IPS-18a (cell line): ENCODE measurements around the gene HBM.
"Not testable (repeated sequence)": the region's sequence is repeated elsewhere in the genome, so short reads cannot be mapped to it uniquely, and the experiment has no call there.

Source experiments
- H3K27ac ChIP-seq: one replicate; pipeline ENCODE4 v1.5.1; 2013; ENCODE audit warnings: low read length
- H3K27me3 ChIP-seq: one replicate; pipeline ENCODE4 v1.6.1; 2013; ENCODE audit warnings: mild to moderate bottlenecking, low read length; ENCODE audit not compliant: control insufficient read depth, insufficient read depth
- H3K36me3 ChIP-seq: one replicate; pipeline ENCODE4 v1.6.1; 2013; ENCODE audit warnings: low read depth, low read length; ENCODE audit not compliant: control insufficient read depth
- H3K4me1 ChIP-seq: one replicate; pipeline ENCODE4 v1.6.1; 2013; ENCODE audit warnings: low read depth, low read length; ENCODE audit not compliant: control insufficient read depth
- H3K4me3 ChIP-seq: one replicate; pipeline ENCODE4 v1.5.1; 2013; ENCODE audit warnings: low read length
- H3K9ac ChIP-seq: one replicate; pipeline ENCODE4 v1.6.1; 2013; ENCODE audit warnings: mild to moderate bottlenecking, low read length, moderate library complexity
- H3K9me3 ChIP-seq: one replicate; pipeline ENCODE4 v1.6.1; 2013; ENCODE audit warnings: low read depth, low read length; ENCODE audit not compliant: control insufficient read depth

Gene HBM

DNA sequence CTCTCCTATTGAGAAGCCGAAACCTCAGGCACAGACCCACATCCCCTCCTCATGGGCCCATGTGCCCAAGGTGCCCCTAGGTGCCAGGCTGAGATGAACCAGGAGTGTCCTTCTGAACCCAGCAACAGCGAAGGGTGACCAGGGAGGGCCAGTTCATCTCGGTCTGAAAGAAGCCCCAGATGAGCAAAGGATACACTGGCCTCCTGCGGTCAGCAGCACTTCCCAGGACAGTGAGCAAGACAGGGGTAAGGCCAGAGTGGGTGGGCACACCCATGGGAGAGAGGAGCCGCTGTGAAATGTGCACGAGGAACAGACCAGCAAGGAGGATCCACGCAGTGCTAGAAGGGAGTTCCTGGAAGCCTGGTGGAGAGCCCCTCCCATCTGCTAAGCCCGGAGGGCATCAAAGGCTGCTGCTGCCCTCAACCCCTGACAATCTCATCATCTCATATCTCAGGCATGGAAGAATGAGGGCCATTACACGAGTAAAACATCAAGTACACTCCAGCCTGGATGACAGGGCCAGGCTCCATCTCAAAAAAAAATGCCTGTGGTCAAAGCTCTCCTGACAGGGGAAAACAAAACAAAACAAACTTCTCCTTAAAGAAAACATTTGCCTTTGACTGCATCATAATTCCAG lies 16.6 kb upstream of the HBM start:
- Histone ChIP-seq H3K36me3 (no peaks in the 10 kb centered on the region), H3K27ac (no peak overlapping the region), H3K4me1 (no peaks in the 10 kb centered on the region), H3K27me3 (peaks cover 29% of the 10 kb centered on the region), H3K9me3 (no peaks in the 10 kb centered on the region), H3K9ac (no peak overlapping the region), H3K4me3 (no peak overlapping the region)

GRCh38 chr16:152141-153128 lies 13.3 kb upstream of the HBM start, which contains the start of gene HBZ:
HBZ (plus strand) TSS chr16:152644; CDS start chr16:152910, 266 bp downstream.
- Histone ChIP-seq H3K4me3 (no peak within 1 kb of the TSS), H3K27me3 (peaks cover 57% of the 10 kb centered on the region), H3K4me1 (peaks cover 3% of the 10 kb centered on the region), H3K36me3 (no peaks in the 10 kb centered on the region), H3K9me3 (no peaks in the 10 kb centered on the region), H3K27ac (no peak within 1 kb of the TSS), H3K9ac (no peak within 1 kb of the TSS)

DNA sequence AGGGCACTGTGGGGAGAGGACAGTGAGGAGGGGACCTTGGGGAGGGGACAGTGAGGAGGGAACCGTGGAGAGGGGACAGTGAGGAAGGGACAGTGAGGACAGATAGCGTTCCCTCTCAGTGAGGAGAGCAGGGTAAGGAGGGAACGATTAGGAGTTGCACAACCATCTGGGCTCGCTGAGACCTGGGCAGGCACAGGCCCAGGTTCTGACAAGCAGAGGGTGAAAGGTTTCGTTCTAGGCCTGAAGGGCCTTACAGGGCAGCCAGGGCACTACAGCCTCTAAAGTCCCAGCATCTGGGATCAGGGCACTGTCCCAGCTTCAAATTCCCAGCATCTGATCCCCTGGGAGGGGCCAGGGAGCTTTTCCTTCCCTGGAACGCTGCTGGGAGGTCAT lies 12.7 kb upstream of the HBM start:
- not testable (repeated sequence) for H3K9me3 ChIP-seq, H3K4me1 ChIP-seq, H3K27ac ChIP-seq, H3K4me3 ChIP-seq, H3K9ac ChIP-seq, H3K36me3 ChIP-seq
- peaks cover 64% of the 10 kb centered on the region for H3K27me3 ChIP-seq

- peaks cover 68% of the 10 kb centered on the region for H3K27me3 ChIP-seq
- H3K9ac ChIP-seq, H3K4me3 ChIP-seq: not testable (repeated sequence)
These were observed 12.1 kb upstream of the HBM start for GRCh38 chr16:153550-154216.

GRCh38 chr16:154217-155030 lies 11.4 kb upstream of the HBM start:
- H3K4me1 ChIP-seq = peaks cover 3% of the 10 kb centered on the region
- H3K36me3 ChIP-seq = no peaks in the 10 kb centered on the region
- no peaks in the 10 kb centered on the region for H3K9me3 ChIP-seq
- peak overlapping the region; percentile 61 for H3K4me3 ChIP-seq
- H3K27ac ChIP-seq = no peak overlapping the region
- peaks cover 68% of the 10 kb centered on the region for H3K27me3 ChIP-seq
- no peak overlapping the region for H3K9ac ChIP-seq

More at GRCh38 chr16:153550-154216, 12.1 kb upstream of the HBM start:
- H3K4me1 ChIP-seq, H3K27ac ChIP-seq, H3K9me3 ChIP-seq, H3K36me3 ChIP-seq: not testable (repeated sequence)

DNA sequence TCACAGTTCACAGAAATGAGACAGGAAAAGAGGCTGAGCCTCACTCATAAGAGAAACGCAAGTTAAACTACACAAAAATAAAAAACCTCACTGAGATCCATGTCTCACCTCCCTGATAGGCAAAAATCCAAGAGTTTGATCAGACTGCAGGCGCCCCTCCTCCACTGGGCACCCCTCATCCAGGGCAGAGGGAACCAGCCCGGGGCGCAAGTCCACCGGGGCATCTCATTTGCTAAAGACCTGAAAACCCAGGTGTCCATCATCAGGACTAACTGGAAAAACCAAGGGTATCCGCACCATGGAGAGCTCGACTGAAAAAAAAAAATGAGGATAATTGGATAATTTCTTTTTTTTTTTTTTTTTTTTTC lies 10.8 kb upstream of the HBM start:
- H3K4me1 ChIP-seq = peaks cover 3% of the 10 kb centered on the region
- no peaks in the 10 kb centered on the region for H3K9me3 ChIP-seq
- H3K4me3 ChIP-seq = peak overlapping the region; percentile 61
- no peak overlapping the region for H3K9ac ChIP-seq
- no peak overlapping the region for H3K27ac ChIP-seq
- H3K36me3 ChIP-seq = no peaks in the 10 kb centered on the region
- H3K27me3 ChIP-seq = peaks cover 67% of the 10 kb centered on the region

DNA sequence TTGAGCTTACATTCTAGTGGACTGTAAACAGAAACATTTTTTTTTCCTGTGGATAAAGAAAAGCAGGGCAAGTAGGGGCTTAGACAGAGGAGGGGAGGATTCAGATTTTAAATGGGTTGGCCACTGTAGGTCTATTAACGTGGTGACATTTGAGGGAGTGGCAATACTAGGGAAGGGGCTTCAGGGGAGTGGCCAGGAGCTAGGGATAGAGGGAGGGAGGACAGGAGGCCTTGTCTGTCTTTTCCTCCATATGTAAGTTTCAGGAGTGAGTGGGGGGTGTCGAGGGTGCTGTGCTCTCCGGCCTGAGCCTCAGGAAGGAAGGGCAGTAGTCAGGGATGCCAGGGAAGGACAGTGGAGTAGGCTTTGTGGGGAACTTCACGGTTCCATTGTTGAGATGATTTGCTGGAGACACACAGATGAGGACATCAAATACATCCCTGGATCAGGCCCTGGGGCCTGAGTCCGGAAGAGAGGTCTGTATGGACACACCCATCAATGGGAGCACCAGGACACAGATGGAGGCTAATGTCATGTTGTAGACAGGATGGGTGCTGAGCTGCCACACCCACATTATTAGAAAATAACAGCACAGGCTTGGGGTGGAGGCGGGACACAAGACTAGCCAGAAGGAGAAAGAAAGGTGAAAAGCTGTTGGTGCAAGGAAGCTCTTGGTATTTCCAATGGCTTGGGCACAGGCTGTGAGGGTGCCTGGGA lies 6.5 kb upstream of the HBM start:
- H3K9ac ChIP-seq = no peak overlapping the region
- no peak overlapping the region for H3K27ac ChIP-seq
- H3K36me3 ChIP-seq = no peaks in the 10 kb centered on the region
- no peak overlapping the region for H3K4me3 ChIP-seq
- no peaks in the 10 kb centered on the region for H3K9me3 ChIP-seq
- H3K4me1 ChIP-seq = peaks cover 3% of the 10 kb centered on the region
- H3K27me3 ChIP-seq = peaks cover 68% of the 10 kb centered on the region

DNA sequence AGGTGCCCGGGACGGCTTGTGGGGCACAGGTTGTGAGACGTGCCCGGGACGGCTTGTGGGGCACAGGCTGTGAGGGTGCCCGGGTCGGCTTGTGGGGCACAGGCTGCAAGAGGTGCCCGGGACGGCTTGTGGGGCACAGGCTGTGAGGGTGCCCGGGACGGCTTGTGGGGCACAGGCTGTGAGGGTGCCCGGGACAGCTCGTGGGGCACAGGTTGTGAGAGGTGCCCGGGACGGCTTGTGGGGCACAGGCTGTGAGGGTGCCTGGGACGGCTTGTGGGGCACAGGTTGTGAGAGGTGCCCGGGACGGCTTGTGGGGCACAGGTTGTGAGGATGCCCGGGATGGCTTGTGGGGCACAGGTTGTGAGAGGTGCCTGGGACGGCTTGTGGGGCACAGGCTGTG lies 5.5 kb upstream of the HBM start:
- not testable (repeated sequence) for H3K4me1 ChIP-seq, H3K27ac ChIP-seq, H3K9me3 ChIP-seq, H3K4me3 ChIP-seq, H3K36me3 ChIP-seq, H3K9ac ChIP-seq
- peaks cover 62% of the 10 kb centered on the region for H3K27me3 ChIP-seq

GRCh38 chr16:160691-161190 lies 5.0 kb upstream of the HBM start:
- Histone ChIP-seq H3K9me3 (no peaks in the 10 kb centered on the region), H3K4me3 (no peak overlapping the region), H3K4me1 (peaks cover 3% of the 10 kb centered on the region), H3K36me3 (no peaks in the 10 kb centered on the region), H3K27me3 (peaks cover 62% of the 10 kb centered on the region), H3K9ac (no peak overlapping the region), H3K27ac (no peak overlapping the region)

GRCh38 chr16:162271-162991 lies 3.3 kb upstream of the HBM start:
- H3K4me3 ChIP-seq = no peak overlapping the region
- peaks cover 10% of the 10 kb centered on the region for H3K4me1 ChIP-seq
- no peaks in the 10 kb centered on the region for H3K9me3 ChIP-seq
- no peak overlapping the region for H3K27ac ChIP-seq
- no peak overlapping the region for H3K9ac ChIP-seq
- peaks cover 66% of the 10 kb centered on the region for H3K27me3 ChIP-seq
- no peaks in the 10 kb centered on the region for H3K36me3 ChIP-seq
